ENCODE results near the gene ALS2. TPM values are rescaled to one million over a fixed set of nuclear protein-coding genes. Genes with fewer than 3 reads are reported as not detected.
"Not testable (repeated sequence)": the region's sequence is repeated elsewhere in the genome, so short reads cannot be mapped to it uniquely, and the experiment has no call there.

Gene ALS2
- total RNA-seq, 1 donor from 2014 or later, result 11.2 TPM

DNA sequence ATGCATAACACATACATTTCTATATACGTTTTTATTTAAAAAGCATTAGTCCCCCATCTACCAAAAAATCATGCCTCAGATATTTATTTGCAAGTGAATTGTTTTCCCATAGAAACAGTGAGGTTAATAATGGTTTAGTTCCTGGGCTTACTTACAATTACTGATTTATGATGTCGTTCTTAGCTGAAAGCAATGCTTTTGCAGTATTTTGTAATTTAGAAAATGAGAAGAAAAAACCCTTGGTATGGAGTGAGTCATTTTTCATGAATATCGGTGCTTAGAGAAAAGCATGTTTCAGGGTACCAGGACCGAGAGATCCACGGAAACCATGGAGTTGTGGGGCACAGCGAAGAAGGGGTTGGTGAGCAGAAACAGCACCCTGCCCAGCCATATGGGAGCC lies 13.6 kb upstream of the ALS2 start:
- intact Hi-C loops (cut with micrococcal nuclease), result no loop called here

DNA sequence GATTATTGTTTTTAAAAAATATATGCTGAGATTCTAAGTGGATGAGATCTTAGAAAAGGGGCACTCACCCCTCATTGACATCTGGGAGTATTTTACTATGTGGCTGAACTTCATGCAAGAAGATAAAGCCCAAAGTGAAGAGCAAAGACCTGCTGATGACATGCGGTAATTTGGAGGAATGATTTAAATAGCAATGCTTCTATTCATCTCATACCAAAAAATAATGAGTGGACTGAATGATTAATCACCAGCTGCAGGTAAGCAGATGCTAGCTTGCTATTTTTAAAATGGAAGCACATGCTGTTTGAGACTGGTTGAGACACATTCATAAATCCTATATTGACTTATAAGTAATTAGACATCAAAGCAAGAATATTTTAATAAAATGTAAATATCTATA lies 12.9 kb upstream of the ALS2 start:
- intact Hi-C loops (cut with micrococcal nuclease), result no loop called here

DNA sequence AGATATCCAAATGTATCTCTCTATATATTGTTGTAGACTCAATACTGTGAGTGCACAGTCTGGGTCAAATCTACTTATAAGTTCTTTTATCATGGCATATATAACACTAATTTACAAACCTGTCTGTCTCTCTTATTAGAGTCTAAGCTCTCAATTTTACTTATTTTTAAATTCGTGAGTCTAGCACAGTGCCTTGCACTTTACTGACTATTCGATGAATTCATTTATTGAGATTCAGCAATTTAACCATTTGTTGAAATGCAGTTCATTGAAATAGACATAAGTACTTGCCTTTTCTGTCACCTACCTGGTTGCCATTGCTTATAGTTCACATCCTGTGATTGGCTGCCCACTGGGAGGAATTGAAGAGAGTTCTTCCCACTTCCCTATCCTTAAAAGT lies 10.3 kb upstream of the ALS2 start:
- intact Hi-C loops (cut with micrococcal nuclease), result no loop called here

DNA sequence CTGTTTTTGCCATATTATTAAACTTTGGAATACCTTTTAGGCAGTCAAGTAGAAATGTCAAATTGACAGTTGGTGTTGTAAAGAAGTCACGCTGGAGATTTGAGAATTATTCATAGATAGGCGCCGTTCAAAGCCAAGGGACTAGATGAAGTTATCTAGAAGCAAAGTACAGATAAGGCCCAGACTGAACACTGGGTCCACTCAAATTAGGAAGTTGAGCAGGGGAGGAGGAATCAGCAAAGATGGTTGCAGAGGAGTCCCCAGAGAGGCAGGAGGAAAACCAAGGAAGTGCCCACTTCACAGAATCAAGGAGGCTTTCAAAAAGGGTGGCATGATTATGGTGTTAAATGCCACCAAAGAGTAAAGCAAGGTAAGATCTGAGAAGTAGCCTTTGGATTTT lies 9.6 kb upstream of the ALS2 start:
- intact Hi-C loops (cut with micrococcal nuclease), result no loop called here

DNA sequence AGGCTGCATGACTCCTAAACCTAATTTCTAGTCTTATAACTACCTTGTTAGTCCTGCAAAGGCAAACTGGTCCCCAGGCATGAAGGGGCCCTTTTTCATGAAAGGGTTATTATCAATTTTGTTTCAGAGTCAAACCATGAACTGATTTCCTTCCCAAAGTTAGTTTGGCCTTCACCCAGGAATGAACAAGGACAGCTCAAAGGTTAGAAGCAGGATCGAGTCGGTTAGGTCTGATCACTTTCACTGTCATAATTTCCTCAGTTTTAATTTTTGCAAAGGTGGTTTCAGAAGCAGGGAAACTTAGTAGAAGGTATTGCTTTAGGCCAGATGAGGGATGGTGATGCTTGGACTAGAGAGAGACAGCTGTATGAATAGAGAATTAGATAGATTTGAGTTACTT lies 8.7 kb upstream of the ALS2 start:
- intact Hi-C loops (cut with micrococcal nuclease), result no loop called here

DNA sequence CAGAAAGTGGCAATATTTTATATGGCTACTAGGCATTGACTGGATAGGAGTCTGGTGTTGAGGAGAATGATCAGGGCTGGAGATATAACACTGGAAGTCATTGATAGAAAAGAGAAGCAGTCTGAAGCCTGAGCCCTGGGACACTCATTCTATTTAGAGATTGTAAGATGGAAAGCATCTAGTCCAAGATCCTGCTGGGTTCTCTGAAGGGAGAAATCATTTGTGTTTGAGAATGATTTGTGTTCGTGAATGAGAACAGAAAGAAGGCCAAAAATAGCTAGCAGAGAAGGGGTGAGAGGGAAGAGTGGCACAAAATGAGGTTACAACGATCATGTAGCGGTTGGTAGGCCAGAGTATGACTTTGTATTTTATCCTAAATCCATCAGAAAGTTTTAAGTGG lies 7.6 kb upstream of the ALS2 start:
- intact Hi-C loops (cut with micrococcal nuclease), result no loop called here

DNA sequence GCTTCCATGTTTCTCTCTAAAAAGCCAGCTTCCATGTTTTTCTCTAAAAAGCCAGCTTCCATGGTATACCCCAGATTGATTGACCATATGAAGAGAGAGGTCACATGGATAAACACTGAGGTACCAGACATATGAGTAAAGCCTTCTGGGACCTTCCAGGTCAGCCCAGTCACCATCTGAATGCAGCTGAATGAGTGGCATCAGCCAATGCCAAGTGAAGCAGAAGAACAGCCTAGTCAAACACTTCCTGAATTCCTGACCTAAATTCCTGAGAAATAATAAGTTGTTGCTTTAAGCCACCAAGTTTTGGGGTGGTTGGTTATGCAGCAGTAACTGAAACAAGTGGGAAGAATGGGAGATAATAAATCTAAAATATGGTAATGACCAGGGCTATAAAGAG lies 5.7 kb upstream of the ALS2 start:
- intact Hi-C loops (cut with micrococcal nuclease), result no loop called here

DNA sequence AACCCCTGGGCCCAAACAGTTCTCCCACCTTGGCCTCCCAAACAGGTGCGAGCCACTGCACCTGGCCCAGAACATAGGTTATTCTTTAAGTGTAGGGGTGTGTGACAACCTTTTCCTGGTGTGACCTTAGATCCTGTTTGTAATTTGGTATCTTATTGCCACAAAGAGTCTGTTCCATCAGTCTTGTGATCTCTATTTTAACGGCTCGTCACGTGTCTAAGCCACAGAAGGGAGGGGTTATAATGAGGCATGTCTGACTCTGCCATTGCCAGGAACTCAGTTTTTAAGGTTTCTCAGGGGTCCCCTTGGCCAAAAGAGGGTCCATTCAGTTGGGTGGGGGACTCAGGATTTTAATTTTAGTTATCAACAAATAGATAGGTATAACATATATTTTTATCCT lies 4.4 kb upstream of the ALS2 start:
- intact Hi-C loops (cut with micrococcal nuclease), result no loop called here

DNA sequence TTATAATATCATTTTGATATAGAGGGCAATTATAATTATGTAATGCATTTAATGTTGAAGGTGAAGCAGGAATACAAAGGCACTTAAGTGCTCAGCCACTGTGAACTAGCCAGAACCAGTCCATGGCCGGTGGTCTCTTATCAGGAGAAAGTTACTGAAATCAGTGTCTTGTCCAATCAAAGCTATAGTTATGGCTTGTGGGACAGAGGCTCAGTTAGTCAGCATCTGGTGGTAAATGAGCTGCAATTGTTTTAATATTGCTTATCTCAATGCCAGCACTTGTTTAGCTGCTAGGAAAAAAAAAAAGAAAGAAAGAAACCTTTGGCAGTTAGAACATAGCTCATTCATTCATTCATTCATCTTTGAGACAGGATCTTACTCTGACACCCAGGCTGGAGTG lies 3.8 kb upstream of the ALS2 start:
- intact Hi-C loops (cut with micrococcal nuclease), result loop anchor here (5.0 kb wide), 1 partner anchor 1257 kb away; the partner anchor contains the start of gene SGO2

DNA sequence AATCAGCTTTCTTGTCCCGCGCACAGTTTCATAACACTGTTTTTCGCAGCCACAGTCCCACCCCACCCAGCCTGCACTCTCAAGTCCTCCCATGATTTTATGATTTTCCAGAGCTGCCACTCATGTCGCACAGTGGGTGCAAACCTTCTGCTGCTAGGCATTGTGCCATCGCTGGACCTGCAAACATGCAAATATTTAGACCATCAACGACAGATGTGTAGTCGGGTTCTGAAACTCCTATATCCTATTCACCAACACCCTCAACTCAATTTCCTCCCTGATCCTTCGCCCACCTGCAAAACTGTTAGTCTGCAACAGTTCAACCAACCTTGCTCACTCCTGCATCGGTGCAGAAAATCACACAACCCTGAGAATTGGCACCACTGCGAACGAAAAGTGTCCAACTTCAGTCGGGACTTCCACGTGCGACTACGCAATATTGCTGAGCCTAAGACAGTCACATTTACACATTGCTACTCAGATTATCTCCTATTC lies 871 bp upstream of the ALS2 start:
- intact Hi-C loops (cut with micrococcal nuclease), result loop anchor here (1.0 to 5.0 kb wide), 22 partner anchors 139 to 1871 kb away; partner anchors contain the start of genes BMPR2, BZW1, C2orf69 and CFLAR

DNA sequence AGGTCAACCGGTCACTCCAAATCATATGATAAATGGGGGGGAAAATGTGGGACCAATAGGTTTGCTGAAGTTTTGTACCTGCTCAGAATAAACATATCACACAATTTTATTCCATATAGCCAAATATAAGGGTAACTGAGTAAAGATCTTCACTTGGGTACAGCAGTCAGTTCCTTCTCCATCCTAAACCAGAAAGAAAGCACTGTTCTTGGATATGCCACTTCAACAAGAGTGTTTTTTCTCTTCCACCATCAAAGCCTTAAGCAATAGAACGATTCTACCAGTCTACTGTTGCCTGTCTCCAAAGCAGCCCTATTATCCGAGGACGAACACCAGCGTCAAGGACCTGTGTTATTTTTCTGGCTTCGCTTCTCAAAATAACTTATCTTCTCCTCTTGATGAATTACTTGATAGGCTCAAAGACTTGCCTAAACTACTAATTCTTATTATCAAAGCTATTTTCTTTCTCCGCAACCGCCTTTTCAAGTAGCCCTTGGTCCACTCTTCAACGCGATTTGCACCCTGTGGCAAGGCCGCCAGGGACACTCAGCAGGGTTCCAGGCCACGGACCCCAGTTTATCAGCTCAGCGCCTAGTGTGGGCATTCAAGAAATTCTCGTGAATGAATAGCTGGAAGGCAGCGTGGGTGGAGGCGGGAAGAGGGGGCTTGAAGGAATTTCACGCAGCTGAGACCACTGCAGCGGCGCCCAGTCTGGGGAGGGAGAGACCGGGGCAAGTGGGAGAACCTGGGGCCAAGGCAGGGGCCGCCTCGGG lies 646 bp downstream of the ALS2 start:
- intact Hi-C loops (cut with micrococcal nuclease), result loop anchor here (2.0 to 5.0 kb wide), 7 partner anchors 517 to 1869 kb away; partner anchors contain the start of genes C2orf69, CFLAR, ORC2 and SGO2

DNA sequence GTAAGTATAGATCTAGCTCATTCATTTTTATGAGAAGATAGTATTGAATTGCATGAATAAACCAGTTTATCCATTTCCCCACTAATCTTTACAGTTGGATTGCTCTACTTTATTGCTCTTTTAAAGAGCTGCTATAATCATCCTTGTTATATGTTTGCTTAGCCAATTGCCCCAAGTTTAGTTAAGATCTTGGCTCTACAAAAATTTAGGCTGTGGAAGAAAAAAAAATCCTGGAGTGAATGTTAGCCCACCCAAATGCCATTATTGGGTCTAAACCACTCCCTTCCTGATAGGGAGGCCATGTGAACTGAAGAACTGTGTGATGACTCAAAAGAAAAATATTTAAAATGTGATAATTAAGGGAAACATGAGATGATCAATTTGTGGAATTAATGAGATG lies 2.9 kb downstream of the ALS2 start:
- intact Hi-C loops (cut with micrococcal nuclease), result no loop called here

DNA sequence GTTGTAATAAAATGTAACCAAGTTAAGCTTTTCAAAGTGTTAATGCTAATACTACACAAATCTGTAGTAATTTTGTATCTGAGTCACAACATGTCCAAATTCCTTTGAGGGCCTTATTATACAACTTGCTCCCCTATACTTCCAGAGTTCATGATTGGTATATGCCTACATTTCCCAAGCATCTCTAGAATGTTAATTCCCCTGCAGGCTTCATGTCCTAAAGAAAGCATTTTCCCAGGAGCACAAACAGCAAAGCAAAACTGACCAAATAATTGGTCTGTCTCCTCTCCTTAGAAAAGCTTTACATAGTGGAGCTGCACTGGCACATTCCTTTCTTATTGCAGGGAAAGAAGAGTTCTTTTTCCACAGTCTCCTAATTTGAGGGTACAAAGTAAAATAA lies 3.7 kb downstream of the ALS2 start:
- intact Hi-C loops (cut with micrococcal nuclease), result no loop called here

DNA sequence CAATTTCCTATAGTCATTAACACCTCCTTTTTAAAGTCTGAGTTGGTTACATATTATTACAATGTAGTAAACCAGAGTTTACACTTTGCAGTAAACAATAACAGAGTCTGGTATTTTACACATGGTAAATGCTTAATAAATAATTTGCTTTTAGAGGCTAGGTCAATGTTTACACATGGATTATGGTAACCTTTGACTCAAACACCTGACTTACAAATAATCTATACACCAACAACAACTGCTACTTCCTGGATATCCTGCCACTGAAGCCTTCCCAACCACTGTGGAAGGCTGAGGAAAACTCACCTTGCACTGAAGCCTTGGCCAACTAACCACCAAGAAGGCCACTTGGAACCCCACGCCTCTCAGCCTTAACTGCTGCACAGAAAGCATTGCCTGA lies 5.4 kb downstream of the ALS2 start:
- intact Hi-C loops (cut with micrococcal nuclease), result no loop called here

DNA sequence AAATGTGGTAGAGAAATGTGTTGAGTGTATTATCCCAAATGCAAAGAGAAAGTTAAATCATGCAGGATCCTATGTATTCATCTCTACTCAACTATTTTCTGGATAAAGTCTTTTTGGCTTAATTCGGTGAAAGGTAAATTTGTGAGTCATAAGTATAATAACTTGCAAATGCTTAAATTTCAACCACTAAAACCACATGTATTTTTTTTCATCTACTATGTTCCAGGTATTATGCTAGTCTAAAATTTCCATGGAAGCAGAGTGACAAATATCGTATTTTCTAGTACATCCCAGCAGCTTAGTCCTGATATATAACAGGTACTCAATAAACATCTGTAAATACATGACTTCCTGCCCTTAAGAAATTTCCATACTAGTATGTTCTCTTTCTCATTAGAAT lies 6.2 kb downstream of the ALS2 start:
- intact Hi-C loops (cut with micrococcal nuclease), result no loop called here

DNA sequence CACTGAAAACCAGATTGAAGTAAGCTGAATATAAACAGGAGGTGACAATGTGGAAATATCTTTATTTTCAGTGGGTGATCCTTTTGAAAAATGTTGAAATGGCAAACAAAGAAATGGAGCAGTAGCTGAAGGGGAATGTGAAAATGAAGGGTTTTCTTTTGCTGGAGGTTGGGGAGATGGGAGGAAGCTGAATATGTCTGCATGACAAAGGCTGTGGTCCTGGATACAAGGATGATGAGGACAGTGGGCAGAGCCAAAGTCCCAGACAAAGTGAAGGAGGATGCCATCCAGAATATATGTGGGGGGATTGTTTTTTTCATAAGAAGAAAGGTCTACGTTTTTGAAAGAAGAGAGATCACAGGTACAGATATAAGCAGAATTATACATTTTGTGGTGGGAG lies 6.7 kb downstream of the ALS2 start:
- intact Hi-C loops (cut with micrococcal nuclease), result no loop called here

DNA sequence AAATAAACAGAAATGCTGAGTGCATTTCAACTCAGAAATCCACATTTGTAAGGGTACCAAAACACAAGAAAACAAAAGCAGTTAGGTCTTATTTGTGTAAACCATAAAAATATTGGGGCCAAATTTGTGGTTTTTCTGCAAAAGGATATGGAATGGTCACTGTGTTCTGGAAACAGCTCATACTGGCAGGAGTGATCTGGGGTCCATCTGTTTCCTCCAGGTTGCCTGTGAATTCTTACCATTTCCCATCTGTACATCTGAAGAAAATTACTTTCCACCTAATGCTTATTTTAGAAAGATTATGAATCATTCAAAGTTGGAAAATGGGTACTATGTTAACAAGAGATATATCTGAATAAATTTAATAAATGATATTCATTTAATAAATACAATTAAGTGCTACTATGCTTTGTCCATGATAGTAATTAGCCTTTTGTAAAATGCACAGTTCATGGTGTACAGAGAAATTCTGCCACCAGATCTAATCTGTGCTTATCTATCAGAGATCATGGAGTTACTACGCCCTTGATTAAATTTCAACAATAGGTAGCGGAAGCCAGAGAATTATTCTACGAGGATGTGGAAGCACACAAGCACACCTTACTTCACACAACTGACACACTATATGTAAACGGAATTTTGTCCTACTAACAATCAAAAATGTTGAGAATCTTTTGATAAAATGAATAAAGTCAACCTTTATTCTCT lies 10.9 kb downstream of the ALS2 start:
- intact Hi-C loops (cut with micrococcal nuclease), result no loop called here

DNA sequence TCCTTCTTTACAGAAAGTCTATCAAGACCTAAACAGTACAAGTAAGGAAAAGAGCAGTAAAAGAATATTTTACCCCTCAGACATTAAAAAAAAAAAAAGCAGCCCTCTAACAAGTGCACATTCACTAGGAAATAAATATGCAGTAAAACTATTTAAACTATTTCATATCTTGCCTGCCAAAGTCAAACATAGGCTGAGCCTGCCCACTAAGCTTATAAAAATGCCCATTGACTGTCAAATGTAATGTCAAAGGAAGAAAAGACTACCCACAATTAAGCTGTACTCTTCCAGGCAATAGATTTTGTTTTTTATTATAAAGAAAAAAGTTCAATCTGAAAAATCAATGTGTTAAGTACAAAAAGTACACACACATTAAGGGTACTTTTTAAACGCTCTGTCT lies 11.8 kb downstream of the ALS2 start:
- intact Hi-C loops (cut with micrococcal nuclease), result no loop called here

DNA sequence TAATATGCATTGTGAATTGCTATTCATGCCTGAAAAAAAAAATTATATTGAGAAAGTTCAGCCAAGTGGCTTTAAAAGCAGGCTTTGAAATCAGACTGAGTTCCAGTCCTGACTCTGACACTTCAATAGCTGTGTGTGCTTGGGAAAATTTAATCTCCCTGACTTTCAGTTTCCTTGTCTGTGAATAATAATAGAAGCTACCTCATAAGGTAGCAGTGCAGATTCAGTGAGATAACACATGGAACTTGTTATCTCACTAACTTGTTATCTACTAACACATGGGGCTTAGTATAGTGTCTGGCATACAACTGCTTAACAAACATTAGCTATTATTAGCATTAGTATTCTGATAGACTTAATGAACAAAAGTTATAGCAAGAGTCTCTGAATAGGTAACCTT lies 14.9 kb downstream of the ALS2 start:
- intact Hi-C loops (cut with micrococcal nuclease), result no loop called here

DNA sequence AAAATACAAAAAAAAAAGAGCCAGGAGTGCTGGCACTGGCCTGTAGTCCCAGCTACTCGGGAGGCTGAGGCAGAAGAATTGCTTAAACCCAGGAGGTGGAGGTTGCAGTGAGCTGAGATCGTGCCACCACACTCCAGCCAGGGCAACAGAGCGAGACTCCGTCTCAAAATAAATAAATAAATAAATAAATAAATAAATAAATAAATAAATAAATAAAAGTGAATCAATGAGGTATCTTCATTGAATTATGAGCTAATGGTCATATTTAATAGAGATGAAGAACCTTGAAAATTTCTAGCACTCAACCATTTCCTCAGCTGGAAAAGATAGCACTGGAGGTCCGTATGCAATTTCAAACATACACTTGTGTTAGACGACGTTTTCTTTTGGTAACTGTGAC lies 16.3 kb downstream of the ALS2 start:
- intact Hi-C loops (cut with micrococcal nuclease), result not testable (repeated sequence)

DNA sequence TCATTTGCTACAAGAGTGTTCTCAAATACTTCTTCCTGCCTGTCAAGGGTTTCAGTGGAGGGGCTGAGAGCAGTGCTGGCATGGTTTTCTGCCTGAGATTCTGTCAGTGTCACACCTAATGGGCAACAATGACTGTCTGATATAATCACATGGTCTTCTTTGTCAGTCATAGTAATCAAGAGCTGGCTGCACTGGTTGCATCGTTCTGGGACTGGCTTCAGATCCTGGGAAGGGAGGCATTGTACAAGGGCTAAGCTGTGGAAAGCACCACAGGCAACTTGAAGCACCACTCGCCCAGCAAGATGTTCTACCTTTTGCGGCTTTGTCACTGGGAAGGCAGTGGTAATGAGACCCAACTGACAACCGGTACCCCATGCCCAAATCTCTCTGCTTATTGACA lies 19.6 kb downstream of the ALS2 start:
- intact Hi-C loops (cut with micrococcal nuclease), result no loop called here

DNA sequence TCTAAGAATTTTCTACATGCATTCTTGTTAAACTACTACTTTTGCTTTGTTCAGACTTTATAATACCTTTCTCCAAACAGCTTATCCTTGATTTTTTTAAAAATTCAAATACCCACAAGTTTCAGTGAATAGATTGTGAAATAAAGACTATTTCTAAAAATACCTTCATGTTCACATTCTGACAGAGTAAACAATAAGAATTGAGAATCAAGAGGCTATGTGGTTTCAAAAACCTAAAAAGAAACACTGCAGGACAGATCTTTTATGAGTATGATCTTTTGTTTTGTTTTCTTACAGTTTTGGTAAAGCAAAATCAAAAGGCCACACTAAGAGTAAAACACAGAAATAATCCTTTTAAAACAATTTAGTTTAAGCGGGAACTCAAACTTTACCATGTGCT lies 21.2 kb downstream of the ALS2 start:
- intact Hi-C loops (cut with micrococcal nuclease), result no loop called here

DNA sequence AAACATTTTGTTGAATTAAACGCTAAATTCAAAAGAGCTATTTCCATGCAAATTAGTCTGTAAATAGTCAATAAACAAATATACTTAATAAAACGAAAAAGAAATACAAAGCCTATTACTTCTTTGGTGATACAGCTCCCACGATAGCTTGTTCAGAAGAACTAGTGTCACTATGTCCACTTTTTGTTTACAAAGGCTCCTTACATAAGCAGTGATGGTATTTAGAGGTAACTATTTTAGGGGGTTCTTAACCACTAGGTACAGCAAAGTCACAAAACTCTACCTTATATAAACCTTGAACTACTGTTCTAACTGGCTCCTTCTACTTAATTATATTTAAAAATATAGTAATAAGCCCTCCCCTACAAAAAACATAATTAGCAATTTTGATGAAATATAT lies 21.9 kb downstream of the ALS2 start:
- intact Hi-C loops (cut with micrococcal nuclease), result no loop called here
